HUDEP-2 (cell line): ENCODE results near the gene NTMT1.

Experiments
- DNase-seq, 76 experiments: peaks; one replicate each; lab custom pipeline; 2025; ENCODE audit not compliant: unreplicated experiment in 76 of 76; lab: John Stamatoyannopoulos, UW

Gene NTMT1

GRCh38 chr9:129613520-129614175, 12.3 kb upstream of the NTMT1 start:
- DNase-seq = no peak

DNA sequence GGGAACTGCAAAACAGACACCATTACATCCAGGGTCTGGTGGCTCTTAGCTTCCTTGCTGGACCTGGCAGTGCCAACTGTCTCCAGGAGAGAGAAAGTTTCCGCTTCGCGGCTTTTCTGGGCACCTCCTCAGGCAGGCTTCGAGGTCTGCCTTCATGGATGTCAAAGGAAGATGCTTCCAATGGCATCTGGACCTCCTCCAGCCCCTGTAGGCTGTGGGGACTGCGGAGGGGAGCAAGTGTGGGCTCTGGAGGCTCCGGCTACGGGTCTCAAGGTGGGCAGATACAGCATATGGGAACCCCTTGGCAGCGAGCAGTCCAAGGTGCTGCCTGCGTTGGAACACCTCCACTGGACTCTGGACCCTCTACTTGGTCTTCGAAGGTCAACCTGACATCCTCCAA, 11.0 kb upstream of the NTMT1 start:
- no peak for DNase-seq

- no peak for DNase-seq
These were observed 10.3 kb upstream of the NTMT1 start for GRCh38 chr9:129615407-129616285.

DNA sequence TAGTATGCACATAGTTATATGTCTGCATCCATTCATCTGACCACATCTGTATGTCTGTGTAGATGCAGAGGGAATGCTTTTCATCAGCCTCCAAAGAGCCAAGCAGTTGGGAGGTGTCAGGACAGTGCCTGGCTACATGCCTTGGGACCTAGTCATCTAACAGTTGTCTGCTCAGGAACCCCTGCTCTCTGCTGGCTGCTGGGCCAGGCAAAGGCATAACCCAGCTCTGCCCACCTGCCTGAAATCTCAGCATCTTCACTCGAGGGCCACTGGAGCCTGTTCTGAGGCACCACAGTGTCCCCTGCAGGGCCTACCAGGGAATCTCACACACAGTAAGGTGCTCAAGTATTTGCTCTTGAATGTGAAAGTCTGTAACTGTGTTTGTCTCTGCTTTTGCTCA, 8.8 kb upstream of the NTMT1 start:
- DNase-seq = no peak

DNA sequence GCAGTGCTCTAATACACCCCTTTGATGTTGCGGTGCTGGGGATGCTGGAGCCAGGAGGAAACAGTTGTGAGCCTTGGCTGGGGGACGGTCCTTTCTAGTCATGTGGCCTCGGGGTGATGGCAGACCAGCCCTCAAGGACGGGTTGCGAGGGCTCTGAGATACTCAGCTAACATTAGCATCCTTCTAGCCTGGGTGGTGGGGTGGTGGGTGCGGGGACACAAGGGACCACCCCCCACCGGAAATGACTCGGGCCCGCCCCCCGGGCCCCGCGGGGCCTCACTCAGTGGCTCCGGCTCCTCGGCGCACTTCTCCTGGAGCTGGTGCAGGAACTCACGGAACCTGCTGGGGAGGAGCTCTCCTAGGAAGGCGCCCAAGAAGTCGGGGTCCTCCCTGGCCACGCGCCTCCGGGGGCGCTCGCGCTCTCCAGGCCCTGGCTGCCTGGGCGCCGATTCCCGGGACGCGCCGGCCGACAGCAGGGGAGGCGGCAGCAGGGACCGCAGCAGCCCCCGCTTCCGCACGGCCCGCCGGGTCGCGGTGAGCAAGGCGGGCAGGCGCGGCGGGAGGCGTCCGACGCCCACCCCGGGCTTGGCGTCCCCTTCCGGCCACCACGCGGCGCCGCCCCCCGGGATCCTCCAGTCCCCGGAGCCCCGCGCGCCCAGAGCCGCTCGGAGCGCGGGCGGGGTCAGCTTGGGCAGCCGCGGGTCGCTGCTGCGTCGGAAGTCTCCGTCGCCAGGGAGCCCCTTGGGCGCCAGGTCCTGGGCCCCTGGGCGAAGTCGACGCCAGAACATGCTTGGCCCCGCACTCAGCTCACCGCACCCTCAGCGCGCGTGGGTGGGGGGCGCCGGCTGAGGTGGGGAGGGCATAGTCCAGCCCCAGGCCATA, 5.9 kb upstream of the NTMT1 start:
- DNase-seq = no peak

DNA sequence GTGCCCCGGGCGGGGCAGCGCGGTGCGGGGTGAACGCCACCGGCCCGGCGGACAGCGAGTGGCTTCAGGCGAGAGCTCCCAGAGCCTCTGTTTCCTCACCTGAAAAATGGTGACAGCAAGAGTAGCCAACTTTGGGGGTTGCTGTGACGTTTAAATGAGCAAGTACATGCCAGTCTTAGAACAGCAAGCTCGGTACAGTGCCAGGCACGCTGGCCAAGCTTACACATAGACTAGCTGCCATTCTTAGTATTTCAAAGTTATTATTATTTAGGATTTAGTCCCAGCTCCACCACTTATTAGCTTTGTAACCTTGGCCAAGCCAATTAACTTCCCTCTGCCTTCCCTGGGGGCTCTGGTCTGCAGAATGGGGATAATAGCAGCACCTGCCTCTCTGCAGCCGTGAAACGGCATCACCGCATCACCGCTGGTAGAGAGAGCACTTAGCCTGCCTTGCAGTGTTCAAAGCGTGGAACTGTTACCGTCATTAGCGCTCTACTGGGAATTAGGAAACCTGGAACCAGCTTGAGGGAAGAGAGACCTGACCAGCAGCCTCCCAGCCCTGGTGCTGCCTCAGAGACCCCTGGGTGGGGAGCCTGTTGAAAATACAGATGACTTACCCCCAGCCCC, 5.2 kb upstream of the NTMT1 start, which contains the start of gene C9orf50:
TSS of gene C9orf50 (minus strand) at position 433 of the 627 bp plus-strand sequence. CDS start 527 bp downstream, outside the sequence.
- no peak for DNase-seq

GRCh38 chr9:129623331-129623730, 2.6 kb upstream of the NTMT1 start:
- DNase-seq = no peak

- DNase-seq = peak in 47 of 76 experiments; percentile 9 to 59 (median 40)
These were observed 1.7 kb upstream of the NTMT1 start for GRCh38 chr9:129624168-129624759.

- DNase-seq = no peak
These were observed 1.0 kb upstream of the NTMT1 start for GRCh38 chr9:129624947-129625346.

- peak in 3 of 76 experiments; percentile 7 to 35 (median 25) for DNase-seq
These were observed 792 bp downstream of the NTMT1 start for GRCh38 chr9:129626625-129627284.

- DNase-seq = no peak
These were observed 1.8 kb downstream of the NTMT1 start for GRCh38 chr9:129627556-129628440.

DNA sequence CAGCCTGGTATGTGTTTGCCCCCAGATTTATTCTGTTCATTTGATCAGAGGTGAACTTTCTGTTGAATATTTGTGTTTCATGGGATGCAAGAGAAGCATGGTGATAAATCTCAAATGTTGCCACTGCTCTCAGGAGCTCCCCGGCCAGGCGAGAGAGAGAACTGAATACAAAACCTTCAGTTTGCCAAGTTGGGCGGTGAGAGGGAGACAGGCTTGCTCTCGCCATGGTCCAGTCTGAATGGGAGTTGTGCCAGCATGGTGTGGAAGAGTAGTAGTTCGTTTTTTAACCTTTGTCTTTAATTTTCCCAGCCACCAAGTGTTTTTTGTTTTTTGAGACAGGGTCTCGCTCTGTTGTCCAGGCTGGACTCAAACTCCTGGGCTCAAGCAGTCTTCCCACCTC, 2.7 kb downstream of the NTMT1 start:
- no peak for DNase-seq

GRCh38 chr9:129629251-129629820, 3.4 kb downstream of the NTMT1 start:
- DNase-seq = no peak

DNA sequence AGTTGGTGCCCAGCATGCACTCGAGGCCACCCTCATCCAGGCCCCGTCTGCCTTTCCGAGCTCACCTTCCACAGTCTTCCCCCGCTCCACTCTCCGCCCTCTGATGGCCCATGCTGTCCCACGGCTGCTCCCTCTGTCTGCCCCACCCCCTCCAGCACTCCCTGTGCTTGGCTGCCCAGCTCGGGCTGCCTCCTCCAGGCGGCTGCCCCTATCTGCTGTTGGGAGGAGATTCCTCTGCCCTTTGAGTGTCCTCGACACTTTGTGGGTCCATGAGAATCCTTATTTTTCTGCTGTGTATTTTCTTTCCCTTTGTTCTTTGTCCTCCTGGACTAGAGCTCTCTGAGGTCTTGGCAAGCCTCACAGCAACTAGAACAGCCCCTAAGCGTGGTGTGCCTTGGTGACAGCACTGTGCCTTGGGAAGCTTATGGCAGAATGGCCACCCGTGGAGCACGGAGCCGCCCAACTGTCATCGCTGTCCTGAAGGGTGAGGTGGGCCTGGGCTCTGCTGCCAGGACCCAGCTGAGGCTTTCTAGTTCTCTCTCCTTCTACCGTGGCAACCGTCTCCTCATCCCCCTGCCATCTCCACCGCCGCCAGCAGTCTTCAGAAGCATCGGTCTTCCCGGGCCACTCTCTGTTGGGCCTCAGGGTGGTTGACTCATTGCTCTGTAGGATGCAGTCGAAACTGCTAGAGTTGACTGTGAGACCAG, 5.2 kb downstream of the NTMT1 start:
- no peak for DNase-seq

- no peak for DNase-seq
These were observed 5.7 kb downstream of the NTMT1 start for GRCh38 chr9:129631674-129632129.

DNA sequence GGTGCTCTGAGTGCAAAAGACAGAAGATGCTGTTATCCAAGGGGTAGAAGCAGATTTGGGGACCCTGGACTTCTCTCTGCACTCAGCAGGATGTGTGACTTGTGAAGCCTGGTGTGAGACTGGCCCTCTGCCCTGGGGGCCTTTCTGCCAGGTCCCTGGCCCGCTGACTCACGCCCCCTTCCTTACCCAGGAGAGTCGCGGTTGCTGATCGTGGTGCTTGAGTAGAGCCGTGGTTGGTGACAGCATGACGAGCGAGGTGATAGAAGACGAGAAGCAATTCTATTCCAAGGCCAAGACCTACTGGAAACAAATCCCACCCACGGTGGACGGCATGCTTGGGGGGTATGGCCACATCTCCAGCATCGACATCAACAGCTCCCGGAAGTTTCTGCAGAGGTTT, 6.5 kb downstream of the NTMT1 start:
- no peak for DNase-seq

DNA sequence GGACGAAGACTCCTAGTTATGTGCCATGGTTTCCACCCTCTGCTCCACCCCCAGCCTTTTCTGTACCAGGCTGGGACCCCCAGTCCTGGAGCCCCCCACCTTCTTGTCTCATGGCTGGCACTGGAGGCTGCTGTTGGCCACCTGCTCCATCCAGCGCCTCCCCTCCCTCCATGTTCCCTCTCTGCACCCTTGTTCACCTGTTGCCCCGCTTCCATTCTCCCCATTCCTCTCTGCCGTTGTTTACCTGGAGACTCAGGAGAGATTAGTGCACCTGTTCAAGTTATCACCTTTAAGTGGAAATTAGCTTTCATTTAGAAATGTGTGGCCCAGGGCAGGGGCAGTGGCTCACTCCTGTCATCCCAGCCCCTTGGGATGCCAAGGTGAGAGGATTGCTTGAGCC, 7.2 kb downstream of the NTMT1 start:
- no peak for DNase-seq

DNA sequence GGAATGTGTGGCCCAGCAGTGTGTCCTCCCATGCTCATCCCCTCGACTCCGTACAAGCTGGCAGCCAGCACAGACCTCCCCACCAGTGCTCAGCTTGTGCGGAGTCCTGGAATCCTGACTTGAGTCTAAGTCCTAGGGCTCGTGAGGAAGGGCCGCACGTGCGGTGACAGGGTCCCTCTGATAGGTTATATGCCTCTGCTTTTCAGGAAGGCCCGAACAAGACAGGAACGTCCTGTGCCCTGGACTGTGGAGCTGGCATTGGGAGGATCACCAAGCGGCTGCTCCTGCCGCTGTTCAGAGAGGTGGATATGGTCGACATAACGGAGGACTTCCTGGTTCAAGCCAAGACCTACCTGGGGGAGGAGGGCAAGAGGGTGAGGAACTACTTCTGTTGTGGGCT, 7.9 kb downstream of the NTMT1 start:
- DNase-seq = no peak
